ENCODE data around the gene NCEH1. TPM values are rescaled to one million over a fixed set of nuclear protein-coding genes. Genes with fewer than 3 reads are reported as not detected.

The NCEH1 gene
- total RNA-seq, 1 experiment from 2014 or later = 73.0 TPM

DNA sequence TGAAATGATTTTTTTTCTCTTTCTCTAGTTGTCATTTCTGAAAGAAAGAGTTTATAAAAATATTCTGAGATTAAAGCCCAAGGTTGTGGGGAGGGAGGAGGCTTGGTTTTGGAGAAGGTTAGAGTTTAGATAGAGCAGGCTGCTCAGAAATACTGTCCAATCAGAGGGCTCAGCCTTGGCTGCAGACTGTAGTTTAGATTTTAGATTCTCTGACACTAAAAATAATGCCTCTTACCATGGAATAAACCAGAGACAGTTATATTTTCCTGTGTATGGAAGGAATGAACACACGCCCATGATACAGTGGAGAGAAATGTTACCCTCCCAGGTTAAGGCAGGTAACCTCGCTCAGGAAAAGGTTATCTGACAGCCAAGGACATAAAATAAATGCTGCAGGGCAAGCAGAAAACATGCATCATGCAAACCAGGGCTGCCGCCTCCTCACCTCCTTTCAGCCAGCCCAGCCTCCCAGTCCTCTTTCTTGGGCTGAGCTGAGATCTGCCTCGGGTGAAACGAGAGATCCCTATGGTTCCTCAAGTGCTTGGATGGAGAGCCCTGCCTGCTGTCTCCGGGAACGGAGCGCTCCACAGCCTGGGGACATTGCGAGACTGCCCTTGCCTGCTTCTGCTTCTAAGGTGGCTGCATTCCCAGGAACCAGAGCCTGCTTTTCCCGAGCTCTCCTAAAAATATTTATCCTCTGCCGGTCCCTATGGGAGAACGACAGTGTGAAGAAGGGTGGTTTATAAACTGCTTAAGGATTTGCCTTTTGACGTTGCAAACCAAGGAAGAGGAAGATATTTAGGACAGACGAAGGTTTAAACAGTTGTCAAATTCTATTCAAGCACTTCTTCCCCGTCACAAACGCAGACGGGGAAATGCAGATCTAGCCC lies 848 bp downstream of the NCEH1 start:
- no peaks in the 10 kb centered on the region for H3K27me3 ChIP-seq (ENCODE audit: control insufficient read depth, insufficient read depth, low read length)
- H3K4me1 ChIP-seq (ENCODE audit: control insufficient read depth, insufficient read depth, low read length) = peaks cover 42% of the 10 kb centered on the region
- ChIA-PET POLR2A (interaction anchor here (0.6 kb wide), 2 partner anchors 252 to 340 kb away, joined by 3 read pairs; no protein-coding TSS in a partner anchor), CTCF (interaction anchor here (0.8 to 1.6 kb wide), 2 partner anchors 37 to 86 kb away, joined by 3 to 10 read pairs; no protein-coding TSS in a partner anchor)
- BruUV-seq (replicated peaks) = no TSS peak
- TF ChIP-seq, protein P1, sequence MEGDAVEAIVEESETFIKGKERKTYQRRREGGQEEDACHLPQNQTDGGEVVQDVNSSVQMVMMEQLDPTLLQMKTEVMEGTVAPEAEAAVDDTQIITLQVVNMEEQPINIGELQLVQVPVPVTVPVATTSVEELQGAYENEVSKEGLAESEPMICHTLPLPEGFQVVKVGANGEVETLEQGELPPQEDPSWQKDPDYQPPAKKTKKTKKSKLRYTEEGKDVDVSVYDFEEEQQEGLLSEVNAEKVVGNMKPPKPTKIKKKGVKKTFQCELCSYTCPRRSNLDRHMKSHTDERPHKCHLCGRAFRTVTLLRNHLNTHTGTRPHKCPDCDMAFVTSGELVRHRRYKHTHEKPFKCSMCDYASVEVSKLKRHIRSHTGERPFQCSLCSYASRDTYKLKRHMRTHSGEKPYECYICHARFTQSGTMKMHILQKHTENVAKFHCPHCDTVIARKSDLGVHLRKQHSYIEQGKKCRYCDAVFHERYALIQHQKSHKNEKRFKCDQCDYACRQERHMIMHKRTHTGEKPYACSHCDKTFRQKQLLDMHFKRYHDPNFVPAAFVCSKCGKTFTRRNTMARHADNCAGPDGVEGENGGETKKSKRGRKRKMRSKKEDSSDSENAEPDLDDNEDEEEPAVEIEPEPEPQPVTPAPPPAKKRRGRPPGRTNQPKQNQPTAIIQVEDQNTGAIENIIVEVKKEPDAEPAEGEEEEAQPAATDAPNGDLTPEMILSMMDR (IDR thresholded peaks at IDR 0.05) = no peak
- TF ChIP-seq TCF7L2 (IDR thresholded peaks at IDR 0.05; ENCODE audit: low read depth, low read length) (no peak), SIN3A (IDR thresholded peaks at IDR 0.05; ENCODE audit: borderline replicate concordance, insufficient read depth, low read depth, low read length) (no peak), POLR2AphosphoS5 (IDR thresholded peaks at IDR 0.05; ENCODE audit: low read depth, low read length) (no peak)
- TF ChIP-seq, protein P2, sequence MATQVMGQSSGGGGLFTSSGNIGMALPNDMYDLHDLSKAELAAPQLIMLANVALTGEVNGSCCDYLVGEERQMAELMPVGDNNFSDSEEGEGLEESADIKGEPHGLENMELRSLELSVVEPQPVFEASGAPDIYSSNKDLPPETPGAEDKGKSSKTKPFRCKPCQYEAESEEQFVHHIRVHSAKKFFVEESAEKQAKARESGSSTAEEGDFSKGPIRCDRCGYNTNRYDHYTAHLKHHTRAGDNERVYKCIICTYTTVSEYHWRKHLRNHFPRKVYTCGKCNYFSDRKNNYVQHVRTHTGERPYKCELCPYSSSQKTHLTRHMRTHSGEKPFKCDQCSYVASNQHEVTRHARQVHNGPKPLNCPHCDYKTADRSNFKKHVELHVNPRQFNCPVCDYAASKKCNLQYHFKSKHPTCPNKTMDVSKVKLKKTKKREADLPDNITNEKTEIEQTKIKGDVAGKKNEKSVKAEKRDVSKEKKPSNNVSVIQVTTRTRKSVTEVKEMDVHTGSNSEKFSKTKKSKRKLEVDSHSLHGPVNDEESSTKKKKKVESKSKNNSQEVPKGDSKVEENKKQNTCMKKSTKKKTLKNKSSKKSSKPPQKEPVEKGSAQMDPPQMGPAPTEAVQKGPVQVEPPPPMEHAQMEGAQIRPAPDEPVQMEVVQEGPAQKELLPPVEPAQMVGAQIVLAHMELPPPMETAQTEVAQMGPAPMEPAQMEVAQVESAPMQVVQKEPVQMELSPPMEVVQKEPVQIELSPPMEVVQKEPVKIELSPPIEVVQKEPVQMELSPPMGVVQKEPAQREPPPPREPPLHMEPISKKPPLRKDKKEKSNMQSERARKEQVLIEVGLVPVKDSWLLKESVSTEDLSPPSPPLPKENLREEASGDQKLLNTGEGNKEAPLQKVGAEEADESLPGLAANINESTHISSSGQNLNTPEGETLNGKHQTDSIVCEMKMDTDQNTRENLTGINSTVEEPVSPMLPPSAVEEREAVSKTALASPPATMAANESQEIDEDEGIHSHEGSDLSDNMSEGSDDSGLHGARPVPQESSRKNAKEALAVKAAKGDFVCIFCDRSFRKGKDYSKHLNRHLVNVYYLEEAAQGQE (IDR thresholded peaks at IDR 0.05; ENCODE audit: insufficient read depth in 1 of 2, low read depth in 2 of 2, low read length in 1 of 2) = no peak
- peak; percentile 19; the same call in 1 of the 2 replicates for ATAC-seq
- in situ Hi-C loops (cut with HindIII; ENCODE audit: low pct_unique_long_range_greater_than_20kb, low sequenced_read_pairs) (no loop called here), intact Hi-C loops (cut with micrococcal nuclease; ENCODE audit: unreplicated experiment) (loop anchor here (2.0 kb wide), 1 partner anchor 37 kb away; no protein-coding TSS in a partner anchor)
- no peaks in the 10 kb centered on the region for H3K9me3 ChIP-seq (ENCODE audit: control insufficient read depth, insufficient read depth, low read depth, low read length)
- peak overlapping the region; percentile 81 to 94 for H3K4me3 ChIP-seq (ENCODE audit: low read depth in 2 of 2, low read length in 2 of 2)
- peak overlapping the region; percentile 96 for H3K27ac ChIP-seq (ENCODE audit: low read length)
- H3K36me3 ChIP-seq (ENCODE audit: control insufficient read depth, insufficient read depth, low read length) = 0 out of 2 replicates have a peak, but pooled peaks cover 5% of the 10 kb centered on the region
- no peak for DNase-seq (ENCODE audit: low read depth, low spot score)

DNA sequence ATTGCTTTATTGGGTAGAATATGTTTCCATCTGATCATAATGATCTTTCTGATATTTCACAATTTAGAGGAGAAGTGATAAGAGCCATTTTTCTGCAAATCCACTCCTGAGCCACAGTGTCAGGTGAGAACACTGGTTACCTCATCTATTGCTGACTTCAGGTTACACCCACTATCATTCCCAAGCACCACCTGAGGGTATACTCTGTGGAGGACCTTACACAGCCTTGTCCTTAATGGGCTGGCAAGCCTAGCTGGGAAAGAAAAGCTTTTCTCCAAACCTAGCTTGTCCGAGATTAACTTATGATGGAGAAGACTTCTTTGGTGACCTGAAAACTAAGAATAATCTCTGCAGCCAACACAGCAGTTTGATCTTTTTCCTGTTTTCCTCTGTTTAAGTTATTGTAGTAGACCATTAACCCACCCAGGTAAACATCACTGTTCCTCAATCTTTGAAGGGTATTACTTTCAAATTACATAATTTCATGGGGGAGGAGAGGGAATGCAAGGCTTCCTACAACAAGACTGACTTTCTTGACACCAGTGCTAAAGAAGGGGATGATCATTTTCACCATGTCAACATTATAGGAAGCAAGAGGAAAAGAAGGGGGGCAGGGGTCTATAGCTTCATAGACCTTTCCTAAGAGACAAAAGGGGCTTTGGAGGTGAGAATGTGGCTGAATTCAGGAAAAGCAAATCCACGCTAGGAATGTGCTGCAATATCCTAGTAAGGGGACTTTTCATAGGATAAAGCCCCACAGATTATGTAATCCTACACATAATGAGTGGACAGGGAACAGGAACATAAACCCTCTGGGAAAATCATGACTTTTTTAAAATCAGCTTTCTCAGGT lies 1.7 kb downstream of the NCEH1 start:
- ChIA-PET POLR2A (interaction anchor here (0.6 to 1.6 kb wide), 3 partner anchors 12 to 251 kb away, joined by 3 to 9 read pairs (median 5); partner anchors contain the start of gene ECT2), CTCF (interaction anchor here (0.6 kb wide), 1 partner anchor 8 kb away, joined by 4 read pairs; no protein-coding TSS in a partner anchor)
- no peaks in the 10 kb centered on the region for H3K27me3 ChIP-seq (ENCODE audit: control insufficient read depth, insufficient read depth, low read length)
- H3K4me1 ChIP-seq (ENCODE audit: control insufficient read depth, insufficient read depth, low read length) = peaks cover 45% of the 10 kb centered on the region
- in situ Hi-C loops (cut with HindIII; ENCODE audit: low pct_unique_long_range_greater_than_20kb, low sequenced_read_pairs) = no loop called here
- ATAC-seq = no peak
- 0 out of 2 replicates have a peak, but pooled peaks cover 5% of the 10 kb centered on the region for H3K36me3 ChIP-seq (ENCODE audit: control insufficient read depth, insufficient read depth, low read length)
- DNase-seq (ENCODE audit: low read depth, low spot score) = no peak
- H3K9me3 ChIP-seq (ENCODE audit: control insufficient read depth, insufficient read depth, low read depth, low read length) = no peaks in the 10 kb centered on the region
- H3K4me3 ChIP-seq (ENCODE audit: low read depth in 2 of 2, low read length in 2 of 2) = peak overlapping the region; percentile 81 to 94
- peak overlapping the region; percentile 96 for H3K27ac ChIP-seq (ENCODE audit: low read length)
- TF ChIP-seq, protein P2 (IDR thresholded peaks at IDR 0.05; ENCODE audit: insufficient read depth in 1 of 2, low read depth in 2 of 2, low read length in 1 of 2) = no peak
- no peak for TF ChIP-seq POLR2AphosphoS5 (IDR thresholded peaks at IDR 0.05; ENCODE audit: low read depth, low read length)
- no peak for TF ChIP-seq SIN3A (IDR thresholded peaks at IDR 0.05; ENCODE audit: borderline replicate concordance, insufficient read depth, low read depth, low read length)
- TF ChIP-seq, protein P1 (IDR thresholded peaks at IDR 0.05) = no peak
- TF ChIP-seq TCF7L2 (IDR thresholded peaks at IDR 0.05; ENCODE audit: low read depth, low read length) = no peak
- intact Hi-C loops (cut with micrococcal nuclease; ENCODE audit: unreplicated experiment) = no loop called here
- BruUV-seq (replicated peaks) = no TSS peak
